Uterus (tissue), 4 donors: ENCODE measurements around the gene CFHR1. TPM values are rescaled to one million over a fixed set of nuclear protein-coding genes. Genes with fewer than 3 reads are reported as not detected.
"Not testable (repeated sequence)": the region's sequence is repeated elsewhere in the genome, so short reads cannot be mapped to it uniquely, and the experiment has no call there.

Experiments
- DNase-seq, 2 donors: peaks; one replicate each; pipeline ENCODE4 v3.0.0-alpha.2; 2019 to 2020
- H3K27ac ChIP-seq, 2 donors: fragments of 200-600 bp; sonication (generic); 1 replicate in 1 of 2; 2 replicates in 1 of 2; pipeline ENCODE4 v1.5.1; 2016 to 2018
- H3K27me3 ChIP-seq, 2 donors: fragments of 200-600 bp; sonication (generic); one replicate each; pipeline ENCODE4 v1.5.1; 2018 to 2019; ENCODE audit warnings: control low read depth in 1 of 2
- H3K36me3 ChIP-seq, 2 donors: fragments of 200-600 bp; sonication (generic); one replicate each; pipeline ENCODE4 v1.5.1; 2019; ENCODE audit warnings: control low read depth in 1 of 2
- H3K4me1 ChIP-seq, 2 donors: fragments of 200-600 bp; sonication (generic); one replicate each; pipeline ENCODE4 v1.5.1; 2018 to 2019; ENCODE audit warnings: control low read depth in 1 of 2
- H3K4me3 ChIP-seq, 2 donors: fragments of 200-600 bp; sonication (generic); 1 replicate in 1 of 2; 2 replicates in 1 of 2; pipeline ENCODE4 v1.5.1; 2018 to 2019; ENCODE audit warnings: mild to moderate bottlenecking in 1 of 2
- H3K9me3 ChIP-seq, 2 donors: fragments of 200-600 bp; sonication (generic); one replicate each; pipeline ENCODE4 v1.5.1; 2019; ENCODE audit warnings: control low read depth in 1 of 2
- CTCF ChIP-seq, 4 experiments: fragments of 200-600 bp in 2 of 4; fragments of 450-650 bp in 2 of 4; sonication (generic) in 2 of 4; IDR thresholded peaks; one replicate each; pipeline ENCODE4 v1.5.1; 2016 to 2019; ENCODE audit warnings: antibody characterized with exemption in 4 of 4, mild to moderate bottlenecking in 2 of 4, moderate library complexity in 1 of 4
- POLR2A ChIP-seq, 2 donors: fragments of 450-650 bp; IDR thresholded peaks; one replicate each; pipeline ENCODE4 v1.6.1; 2016; ENCODE audit warnings: antibody characterized with exemption in 2 of 2, mild to moderate bottlenecking in 1 of 2, moderate library complexity in 1 of 2
- intact Hi-C: fragments of 100-400 bp; cut with DNase I; formaldehyde crosslinking; loops from one replicate; pipeline ENCODE4 v1.15.1; 2023; ENCODE audit warnings: low total_unique reads
- total RNA-seq, 4 donors: library from RNA; depleted of rRNA in 3 of 4; stranded (reverse); fragments of >200 nt in 3 of 4; gene quantifications; one replicate each; pipeline versions ENCODE4 v1.1.0 to v1.2.4, GENCODE V29; 2014 to 2023
- donor health status: DM: yes; HTN: yes; CAD: no.

The CFHR1 gene
- total RNA-seq, 4 donors from 2014 or later, result 0.41 TPM; not detected in 3

GRCh38 chr1:196779093-196779492, 40.4 kb upstream of the CFHR1 start:
- no peaks in the 10 kb centered on the region for H3K9me3 ChIP-seq
- no peaks in the 10 kb centered on the region for H3K27me3 ChIP-seq
- no peaks in the 10 kb centered on the region for H3K4me1 ChIP-seq
- no peak overlapping the region for H3K4me3 ChIP-seq
- no peak overlapping the region for H3K27ac ChIP-seq
- no peak for TF ChIP-seq CTCF (IDR thresholded peaks at IDR 0.05)
- no peak for TF ChIP-seq POLR2A (IDR thresholded peaks at IDR 0.05)
- intact Hi-C loops, result no loop called here
- DNase-seq, result no peak
- no peaks in the 10 kb centered on the region for H3K36me3 ChIP-seq

DNA sequence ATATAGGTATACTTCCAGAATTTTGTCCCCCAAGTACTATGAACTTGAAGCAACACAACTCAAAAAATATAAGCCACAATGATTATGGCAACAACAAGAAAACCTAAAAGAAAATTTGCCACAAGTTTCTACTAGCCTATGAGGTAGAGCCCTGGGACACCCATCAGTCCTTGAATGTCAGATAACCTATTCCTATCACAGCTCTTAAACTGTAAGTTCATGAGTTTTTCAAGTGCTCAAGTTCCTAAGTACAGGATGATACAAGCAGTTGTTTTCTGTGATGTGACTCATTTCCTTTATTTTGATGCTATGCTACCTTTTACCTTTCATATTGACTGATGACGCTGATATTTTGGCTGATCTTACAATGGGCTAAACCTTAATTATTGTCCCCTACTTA, 28.3 kb upstream of the CFHR1 start:
- H3K4me3 ChIP-seq, H3K36me3 ChIP-seq, DNase-seq, intact Hi-C loops, H3K9me3 ChIP-seq, H3K4me1 ChIP-seq, H3K27ac ChIP-seq, H3K27me3 ChIP-seq: not testable (repeated sequence)

DNA sequence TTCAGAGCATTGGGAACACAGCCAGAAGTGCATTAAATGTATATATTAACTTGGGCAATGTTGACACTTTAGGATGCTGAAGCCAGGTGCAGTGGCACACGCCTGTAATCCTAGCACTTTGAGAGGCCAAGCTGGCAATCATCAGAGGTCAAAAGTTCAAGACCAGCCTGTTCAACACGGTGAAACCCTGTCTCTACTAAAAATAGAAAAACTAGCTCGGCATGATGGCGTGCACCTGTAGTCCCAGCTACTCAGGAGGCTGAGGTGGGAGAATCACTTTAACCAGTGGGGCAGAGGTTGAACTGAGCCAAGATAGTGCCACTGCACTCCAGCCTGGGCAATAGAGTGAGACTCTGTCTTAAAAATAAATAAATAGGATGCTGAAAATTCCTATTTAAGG, 25.4 kb upstream of the CFHR1 start:
- intact Hi-C loops, H3K27ac ChIP-seq, H3K36me3 ChIP-seq, H3K4me3 ChIP-seq, H3K27me3 ChIP-seq, H3K4me1 ChIP-seq, DNase-seq, H3K9me3 ChIP-seq: not testable (repeated sequence)

- H3K4me1 ChIP-seq, result no peaks in the 10 kb centered on the region
- intact Hi-C loops, result no loop called here
- H3K4me3 ChIP-seq, result no peak overlapping the region
- TF ChIP-seq POLR2A (IDR thresholded peaks at IDR 0.05) (no peak), CTCF (IDR thresholded peaks at IDR 0.05) (no peak)
- no peaks in the 10 kb centered on the region for H3K9me3 ChIP-seq
- no peak for DNase-seq
- no peak overlapping the region for H3K27ac ChIP-seq
- no peaks in the 10 kb centered on the region for H3K27me3 ChIP-seq
- H3K36me3 ChIP-seq, result no peaks in the 10 kb centered on the region
Measured at GRCh38 chr1:196797891-196798290, 21.6 kb upstream of the CFHR1 start.

DNA sequence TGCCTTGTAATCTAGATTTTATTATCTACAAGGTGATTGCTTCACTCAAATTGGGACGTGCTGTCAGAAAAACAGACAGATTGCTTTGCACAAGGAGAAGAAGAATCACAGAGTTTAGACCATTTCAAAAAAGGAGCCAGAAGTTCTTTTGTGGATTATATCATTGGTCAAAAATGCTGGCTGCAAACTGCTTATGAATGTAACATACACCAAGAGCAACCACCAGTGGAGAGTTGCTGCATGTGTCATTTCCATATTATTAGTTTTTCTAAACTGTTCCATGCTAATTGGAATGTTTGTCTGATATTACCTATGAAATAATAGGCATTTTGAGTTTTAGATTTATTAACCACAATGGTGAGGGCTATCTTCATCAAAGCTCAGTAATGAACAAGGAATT, 17.6 kb upstream of the CFHR1 start:
- H3K4me3 ChIP-seq, H3K27me3 ChIP-seq, intact Hi-C loops, DNase-seq, H3K36me3 ChIP-seq, H3K4me1 ChIP-seq, H3K27ac ChIP-seq, H3K9me3 ChIP-seq: not testable (repeated sequence)

GRCh38 chr1:196808529-196809235, 10.8 kb upstream of the CFHR1 start:
- H3K9me3 ChIP-seq, result no peaks in the 10 kb centered on the region
- no peaks in the 10 kb centered on the region for H3K27me3 ChIP-seq
- DNase-seq, result no peak
- H3K27ac ChIP-seq, result no peak overlapping the region
- H3K4me3 ChIP-seq, result no peak overlapping the region
- intact Hi-C loops, result no loop called here
- TF ChIP-seq CTCF (IDR thresholded peaks at IDR 0.05), result no peak
- TF ChIP-seq POLR2A (IDR thresholded peaks at IDR 0.05), result no peak
- no peaks in the 10 kb centered on the region for H3K4me1 ChIP-seq
- H3K36me3 ChIP-seq, result no peaks in the 10 kb centered on the region

DNA sequence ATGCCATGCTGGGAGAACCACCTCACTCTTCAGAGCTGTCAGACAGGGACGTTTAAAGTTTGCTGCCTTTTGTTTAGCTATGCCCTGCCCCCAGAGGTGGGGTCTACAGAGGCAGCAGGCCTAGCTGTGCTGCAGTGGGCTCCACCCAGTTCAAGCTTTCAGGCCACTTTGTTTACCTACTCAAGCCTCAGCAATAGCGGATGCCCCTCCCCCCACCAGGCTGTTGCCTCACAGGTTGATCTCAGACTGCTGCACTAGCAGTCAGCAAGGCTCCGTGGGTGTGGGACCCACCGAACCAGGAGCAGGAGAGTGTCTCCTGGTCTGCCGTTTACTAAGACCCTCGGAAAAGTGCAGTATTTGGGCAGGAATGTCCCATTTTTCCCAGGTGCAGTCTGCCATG, 2.1 kb upstream of the CFHR1 start:
- H3K36me3 ChIP-seq, H3K4me3 ChIP-seq, H3K9me3 ChIP-seq, H3K27me3 ChIP-seq, DNase-seq, H3K4me1 ChIP-seq, intact Hi-C loops, H3K27ac ChIP-seq: not testable (repeated sequence)

DNA sequence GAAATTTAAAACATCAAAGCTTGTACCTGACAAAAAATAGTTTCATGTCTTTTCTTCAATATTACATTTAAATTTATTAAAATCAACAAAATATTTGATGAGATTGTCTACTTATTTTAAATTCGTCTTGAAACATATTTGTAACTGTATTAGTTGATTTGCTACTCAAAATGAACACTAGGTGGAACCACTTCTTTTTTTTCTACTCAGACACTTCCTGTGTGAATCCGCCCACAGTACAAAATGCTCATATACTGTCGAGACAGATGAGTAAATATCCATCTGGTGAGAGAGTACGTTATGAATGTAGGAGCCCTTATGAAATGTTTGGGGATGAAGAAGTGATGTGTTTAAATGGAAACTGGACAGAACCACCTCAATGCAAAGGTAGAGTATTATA, 8.3 kb downstream of the CFHR1 start:
- intact Hi-C loops, H3K36me3 ChIP-seq, DNase-seq, H3K27me3 ChIP-seq, H3K4me1 ChIP-seq, H3K9me3 ChIP-seq, H3K27ac ChIP-seq, H3K4me3 ChIP-seq: not testable (repeated sequence)

DNA sequence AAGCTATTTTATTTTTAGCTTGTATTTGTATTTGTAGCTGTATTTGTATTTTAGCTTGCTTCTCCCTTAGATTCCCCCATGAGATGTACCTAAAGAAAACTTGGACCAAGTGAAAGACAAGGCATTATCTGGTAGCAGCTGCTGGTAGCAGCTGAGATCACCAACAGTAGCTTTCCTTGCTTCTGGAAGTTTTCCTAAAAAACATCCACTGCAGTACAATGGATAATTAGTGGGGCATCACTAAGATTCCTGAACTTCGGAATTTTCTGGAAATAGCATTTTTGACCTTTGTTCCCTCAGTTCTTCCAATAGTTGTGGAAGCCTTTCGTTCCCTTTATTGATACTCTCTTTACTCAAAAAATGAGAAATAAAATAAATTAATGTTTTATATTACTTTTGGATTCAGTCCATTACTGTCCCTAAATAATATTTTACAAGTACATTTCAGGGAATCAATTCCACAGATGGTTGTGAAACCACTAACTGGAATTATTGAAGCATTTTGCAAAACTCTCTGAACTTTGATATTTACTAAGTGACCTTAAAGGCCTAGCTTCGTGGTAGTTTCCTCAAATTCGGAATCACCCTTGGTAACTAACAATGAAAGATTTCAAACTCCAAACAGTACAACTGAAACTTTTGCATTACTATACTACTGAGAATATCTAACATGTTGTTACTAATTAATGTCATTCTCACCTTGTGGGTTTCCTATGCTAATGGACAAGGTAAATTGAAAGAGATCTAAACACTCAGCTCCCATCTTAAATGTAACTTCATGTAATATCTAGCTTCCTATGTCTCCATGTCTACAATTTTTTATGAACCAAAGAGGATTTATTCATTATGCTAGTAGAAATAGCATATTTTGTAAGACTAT, 30.3 kb downstream of the CFHR1 start:
- intact Hi-C loops, DNase-seq, H3K4me1 ChIP-seq, H3K27me3 ChIP-seq, H3K9me3 ChIP-seq, H3K27ac ChIP-seq, H3K36me3 ChIP-seq, H3K4me3 ChIP-seq: not testable (repeated sequence)
